Measurements from ENCODE around the gene DCN.

DNA sequence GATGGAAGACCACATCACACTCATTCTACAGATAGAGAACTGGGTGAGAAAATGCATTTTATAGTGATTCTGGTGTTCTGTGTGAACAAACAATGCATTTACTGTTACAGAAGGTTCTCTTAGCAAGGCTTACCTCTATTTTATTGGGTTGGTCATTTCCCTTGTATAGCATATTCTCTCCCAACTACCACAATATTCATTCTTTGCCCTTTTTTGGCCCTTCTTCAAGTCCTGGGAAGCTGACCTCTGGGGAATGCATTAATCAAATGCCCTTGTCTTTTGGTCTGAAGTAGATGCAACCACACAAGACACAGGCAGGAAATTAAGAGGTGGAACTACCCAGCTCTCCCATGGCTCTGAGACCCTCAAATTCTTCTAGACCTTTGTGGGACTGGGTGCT is 19.5 kb downstream of the DCN start:
- TF ChIP-seq POLR2A (IDR thresholded peaks at IDR 0.05), result no peak
- TF ChIP-seq, protein P1, sequence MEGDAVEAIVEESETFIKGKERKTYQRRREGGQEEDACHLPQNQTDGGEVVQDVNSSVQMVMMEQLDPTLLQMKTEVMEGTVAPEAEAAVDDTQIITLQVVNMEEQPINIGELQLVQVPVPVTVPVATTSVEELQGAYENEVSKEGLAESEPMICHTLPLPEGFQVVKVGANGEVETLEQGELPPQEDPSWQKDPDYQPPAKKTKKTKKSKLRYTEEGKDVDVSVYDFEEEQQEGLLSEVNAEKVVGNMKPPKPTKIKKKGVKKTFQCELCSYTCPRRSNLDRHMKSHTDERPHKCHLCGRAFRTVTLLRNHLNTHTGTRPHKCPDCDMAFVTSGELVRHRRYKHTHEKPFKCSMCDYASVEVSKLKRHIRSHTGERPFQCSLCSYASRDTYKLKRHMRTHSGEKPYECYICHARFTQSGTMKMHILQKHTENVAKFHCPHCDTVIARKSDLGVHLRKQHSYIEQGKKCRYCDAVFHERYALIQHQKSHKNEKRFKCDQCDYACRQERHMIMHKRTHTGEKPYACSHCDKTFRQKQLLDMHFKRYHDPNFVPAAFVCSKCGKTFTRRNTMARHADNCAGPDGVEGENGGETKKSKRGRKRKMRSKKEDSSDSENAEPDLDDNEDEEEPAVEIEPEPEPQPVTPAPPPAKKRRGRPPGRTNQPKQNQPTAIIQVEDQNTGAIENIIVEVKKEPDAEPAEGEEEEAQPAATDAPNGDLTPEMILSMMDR (IDR thresholded peaks at IDR 0.05), result no peak

All from right lobe of liver (tissue), 4 donors.